Transverse colon (tissue), 4 donors: Measurements from ENCODE around the gene NKD1.

ENCODE experiments used
- CTCF ChIP-seq, 5 experiments: fragments of 200-600 bp in 3 of 5; fragments of 450-650 bp in 2 of 5; sonication (generic) in 3 of 5; IDR thresholded peaks; 1 replicate in 2 of 5; 2 replicates in 3 of 5; pipeline ENCODE4 v1.5.1; 2016 to 2017; ENCODE audit warnings: antibody characterized with exemption in 5 of 5, inconsistent platforms in 3 of 5, mild to moderate bottlenecking in 2 of 5, moderate library complexity in 1 of 5
- POLR2A ChIP-seq: fragments of 450-650 bp; IDR thresholded peaks from one replicate; pipeline ENCODE4 v1.6.1; 2016; ENCODE audit warnings: antibody characterized with exemption, mild to moderate bottlenecking, moderate library complexity
- POLR2AphosphoS5 ChIP-seq, 3 donors: sonication (generic); formaldehyde crosslinking; IDR thresholded peaks; one replicate each; pipeline ENCODE4 v1.6.1; 2016; ENCODE audit warnings: antibody characterized with exemption in 3 of 3

- TF ChIP-seq CTCF (IDR thresholded peaks at IDR 0.05) (no peak), POLR2AphosphoS5 (IDR thresholded peaks at IDR 0.05) (no peak), POLR2A (no peak)
Measured at GRCh38 chr16:50640919-50641817, 93.0 kb downstream of the NKD1 start.
